Type B pancreatic cell (in vitro differentiated cells): ENCODE measurements around the gene PLCH2. TPM values are rescaled to one million over a fixed set of nuclear protein-coding genes. Genes with fewer than 3 reads are reported as not detected.

Experiments
- DNase-seq: peaks from one replicate; pipeline ENCODE4 v3.0.0; 2021; ENCODE audit warnings: mixed read lengths; ENCODE audit not compliant: unreplicated experiment; ENCODE audit errors: extremely low spot score
- H3K27ac Mint-ChIP-seq: 2 replicates; pipeline ENCODE4 v1.8.0; 2021; ENCODE audit warnings: mild to moderate bottlenecking, mixed read lengths
- H3K27me3 Mint-ChIP-seq: 2 replicates; pipeline ENCODE4 v1.8.0; 2021; ENCODE audit warnings: mixed read lengths
- H3K36me3 Mint-ChIP-seq: 2 replicates; pipeline ENCODE4 v1.8.0; 2021; ENCODE audit warnings: mixed read lengths
- H3K4me1 Mint-ChIP-seq: one replicate; pipeline ENCODE4 v1.8.0; 2021; ENCODE audit warnings: mixed read lengths; ENCODE audit not compliant: unreplicated experiment
- H3K4me3 Mint-ChIP-seq: 2 replicates; pipeline ENCODE4 v1.8.0; 2021; ENCODE audit warnings: mild to moderate bottlenecking, mixed read lengths
- H3K9me3 Mint-ChIP-seq: 2 replicates; pipeline ENCODE4 v1.8.0; 2021; ENCODE audit warnings: mixed read lengths
- total RNA-seq: library from RNA; stranded (reverse); gene quantifications from 2 replicates; pipeline ENCODE4 v1.2.1, GENCODE V29; 2021; ENCODE audit warnings: low replicate concordance
- TF ChIP-seq, protein P1 (sequence below): fragments of 200-600 bp; sonication (generic); conservative IDR thresholded peaks from 2 replicates; pipeline ENCODE4 v1.5.0; 2021; ENCODE audit warnings: antibody characterized with exemption, mild to moderate bottlenecking

The PLCH2 gene
- total RNA-seq, 1 donor from 2014 or later: 0.82 TPM

DNA sequence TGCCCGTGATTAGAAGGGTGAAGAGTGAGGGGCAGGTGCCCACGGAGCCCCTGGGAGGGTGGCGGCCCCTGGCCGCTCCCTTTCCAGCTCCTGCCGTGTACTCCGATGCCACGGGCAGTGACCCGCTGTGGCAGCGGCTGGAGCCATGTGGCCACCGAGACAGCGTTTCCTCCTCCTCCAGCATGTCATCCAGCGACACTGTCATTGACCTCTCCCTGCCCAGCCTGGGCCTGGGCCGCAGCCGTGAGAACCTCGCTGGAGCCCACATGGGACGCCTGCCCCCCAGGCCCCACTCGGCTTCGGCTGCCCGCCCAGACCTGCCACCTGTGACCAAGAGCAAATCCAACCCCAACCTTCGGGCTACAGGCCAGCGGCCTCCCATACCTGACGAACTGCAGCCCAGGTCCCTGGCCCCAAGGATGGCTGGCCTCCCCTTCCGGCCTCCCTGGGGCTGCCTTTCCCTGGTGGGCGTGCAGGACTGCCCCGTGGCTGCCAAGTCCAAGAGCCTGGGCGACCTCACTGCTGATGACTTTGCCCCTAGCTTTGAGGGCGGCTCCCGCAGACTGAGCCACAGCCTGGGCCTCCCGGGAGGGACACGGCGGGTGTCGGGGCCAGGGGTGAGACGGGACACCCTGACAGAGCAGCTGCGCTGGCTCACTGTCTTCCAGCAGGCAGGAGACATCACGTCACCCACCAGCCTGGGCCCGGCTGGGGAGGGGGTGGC, 28.3 kb downstream of the PLCH2 start:
- Mint-ChIP-seq H3K36me3 (no peaks in the 10 kb centered on the region), H3K27ac (no peak overlapping the region), H3K9me3 (no peaks in the 10 kb centered on the region), H3K4me1 (no peaks in the 10 kb centered on the region), H3K27me3 (no peaks in the 10 kb centered on the region), H3K4me3 (no peak overlapping the region)
- DNase-seq: no peak
- TF ChIP-seq, protein P1, sequence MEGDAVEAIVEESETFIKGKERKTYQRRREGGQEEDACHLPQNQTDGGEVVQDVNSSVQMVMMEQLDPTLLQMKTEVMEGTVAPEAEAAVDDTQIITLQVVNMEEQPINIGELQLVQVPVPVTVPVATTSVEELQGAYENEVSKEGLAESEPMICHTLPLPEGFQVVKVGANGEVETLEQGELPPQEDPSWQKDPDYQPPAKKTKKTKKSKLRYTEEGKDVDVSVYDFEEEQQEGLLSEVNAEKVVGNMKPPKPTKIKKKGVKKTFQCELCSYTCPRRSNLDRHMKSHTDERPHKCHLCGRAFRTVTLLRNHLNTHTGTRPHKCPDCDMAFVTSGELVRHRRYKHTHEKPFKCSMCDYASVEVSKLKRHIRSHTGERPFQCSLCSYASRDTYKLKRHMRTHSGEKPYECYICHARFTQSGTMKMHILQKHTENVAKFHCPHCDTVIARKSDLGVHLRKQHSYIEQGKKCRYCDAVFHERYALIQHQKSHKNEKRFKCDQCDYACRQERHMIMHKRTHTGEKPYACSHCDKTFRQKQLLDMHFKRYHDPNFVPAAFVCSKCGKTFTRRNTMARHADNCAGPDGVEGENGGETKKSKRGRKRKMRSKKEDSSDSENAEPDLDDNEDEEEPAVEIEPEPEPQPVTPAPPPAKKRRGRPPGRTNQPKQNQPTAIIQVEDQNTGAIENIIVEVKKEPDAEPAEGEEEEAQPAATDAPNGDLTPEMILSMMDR: no peak

DNA sequence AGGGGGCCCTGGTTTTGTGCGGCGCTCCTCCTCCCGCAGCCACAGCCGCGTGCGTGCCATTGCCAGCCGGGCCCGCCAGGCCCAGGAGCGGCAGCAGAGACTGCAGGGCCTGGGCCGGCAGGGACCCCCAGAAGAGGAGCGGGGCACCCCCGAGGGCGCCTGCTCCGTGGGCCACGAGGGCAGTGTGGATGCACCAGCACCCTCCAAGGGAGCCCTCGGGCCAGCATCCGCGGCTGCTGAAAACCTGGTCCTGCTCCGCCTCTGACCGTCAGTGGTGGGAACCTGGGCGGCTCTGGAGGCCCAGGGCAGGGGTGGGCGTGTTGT, 28.8 kb downstream of the PLCH2 start:
- DNase-seq: no peak
- no peak overlapping the region for H3K27ac Mint-ChIP-seq
- no peaks in the 10 kb centered on the region for H3K9me3 Mint-ChIP-seq
- H3K4me1 Mint-ChIP-seq: no peaks in the 10 kb centered on the region
- H3K36me3 Mint-ChIP-seq: no peaks in the 10 kb centered on the region
- no peaks in the 10 kb centered on the region for H3K27me3 Mint-ChIP-seq
- no peak overlapping the region for H3K4me3 Mint-ChIP-seq
- TF ChIP-seq, protein P1: no peak

DNA sequence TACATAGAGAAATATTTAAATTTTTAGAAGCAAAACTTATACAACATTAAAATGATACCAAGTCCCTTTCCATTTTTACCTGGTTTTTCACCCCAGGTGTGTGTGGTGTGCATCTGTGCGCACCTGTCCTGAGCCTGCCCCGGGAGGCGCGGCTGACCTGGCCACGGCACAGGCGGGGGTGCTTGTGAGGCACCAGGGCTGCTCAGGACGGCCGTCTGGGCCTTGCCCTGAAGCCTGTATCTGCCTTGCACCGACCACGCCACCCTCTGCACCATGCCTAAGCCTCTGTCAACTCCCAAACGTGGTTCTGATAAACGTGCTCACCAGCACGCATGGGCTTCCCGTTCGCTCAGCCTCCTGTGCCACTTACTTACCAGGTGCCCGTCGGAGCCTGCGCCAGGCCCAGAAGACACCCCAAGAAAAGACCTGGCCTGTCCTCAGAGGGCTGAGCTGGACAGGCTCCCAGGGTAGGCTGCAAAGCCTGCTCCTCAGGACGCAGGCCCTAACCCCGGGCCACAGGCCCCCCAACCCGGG, 29.4 kb downstream of the PLCH2 start:
- TF ChIP-seq, protein P1: no peak
- no peaks in the 10 kb centered on the region for H3K4me1 Mint-ChIP-seq
- H3K36me3 Mint-ChIP-seq: no peaks in the 10 kb centered on the region
- no peaks in the 10 kb centered on the region for H3K27me3 Mint-ChIP-seq
- no peak overlapping the region for H3K27ac Mint-ChIP-seq
- no peaks in the 10 kb centered on the region for H3K9me3 Mint-ChIP-seq
- no peak for DNase-seq
- no peak overlapping the region for H3K4me3 Mint-ChIP-seq

DNA sequence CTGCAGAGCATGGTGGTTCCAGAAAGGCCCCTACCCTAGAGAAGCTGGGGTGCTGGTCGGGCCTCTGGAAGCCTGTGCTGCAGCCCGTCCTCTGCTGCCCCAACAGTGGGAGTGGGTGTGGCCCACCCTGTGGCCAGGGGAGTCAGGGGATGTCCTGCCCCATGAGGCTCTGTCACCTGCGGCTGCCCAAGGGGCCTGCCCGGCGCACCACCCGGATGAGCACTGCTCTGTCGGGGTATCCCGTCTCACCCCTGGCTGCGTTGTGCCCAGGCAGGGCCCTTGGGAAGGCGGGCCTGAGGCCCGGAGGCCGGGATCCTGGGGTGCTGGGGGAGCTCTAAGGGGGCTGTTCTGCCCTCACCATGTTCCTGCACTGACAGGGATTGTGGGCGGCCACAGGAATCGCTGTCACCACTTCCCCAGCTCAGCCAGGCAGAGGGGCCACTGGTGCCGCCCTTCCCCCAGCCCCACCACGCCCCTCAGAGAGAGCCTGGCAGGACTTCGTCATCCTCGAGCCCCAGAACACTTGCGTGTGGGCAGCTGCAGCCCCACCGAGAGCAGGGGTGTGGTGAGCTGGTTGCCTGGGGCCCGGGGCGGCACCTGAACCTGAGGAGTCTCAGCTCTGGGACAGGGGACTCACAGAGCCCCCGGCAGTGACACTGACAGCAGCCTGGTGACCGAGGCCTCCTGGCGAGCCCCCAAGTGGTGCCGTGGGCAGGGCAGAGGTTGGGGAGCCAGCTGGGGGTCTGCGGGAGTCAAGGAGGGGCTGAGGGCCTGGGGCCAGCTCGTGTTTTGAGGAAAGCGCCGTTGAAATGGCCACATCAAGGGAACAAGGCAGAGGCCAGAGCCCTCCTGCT, 30.1 kb downstream of the PLCH2 start:
- Mint-ChIP-seq H3K27ac (no peak overlapping the region), H3K36me3 (no peaks in the 10 kb centered on the region), H3K27me3 (no peaks in the 10 kb centered on the region), H3K4me1 (no peaks in the 10 kb centered on the region), H3K4me3 (no peak overlapping the region), H3K9me3 (no peaks in the 10 kb centered on the region)
- no peak for DNase-seq
- TF ChIP-seq, protein P1: no peak

DNA sequence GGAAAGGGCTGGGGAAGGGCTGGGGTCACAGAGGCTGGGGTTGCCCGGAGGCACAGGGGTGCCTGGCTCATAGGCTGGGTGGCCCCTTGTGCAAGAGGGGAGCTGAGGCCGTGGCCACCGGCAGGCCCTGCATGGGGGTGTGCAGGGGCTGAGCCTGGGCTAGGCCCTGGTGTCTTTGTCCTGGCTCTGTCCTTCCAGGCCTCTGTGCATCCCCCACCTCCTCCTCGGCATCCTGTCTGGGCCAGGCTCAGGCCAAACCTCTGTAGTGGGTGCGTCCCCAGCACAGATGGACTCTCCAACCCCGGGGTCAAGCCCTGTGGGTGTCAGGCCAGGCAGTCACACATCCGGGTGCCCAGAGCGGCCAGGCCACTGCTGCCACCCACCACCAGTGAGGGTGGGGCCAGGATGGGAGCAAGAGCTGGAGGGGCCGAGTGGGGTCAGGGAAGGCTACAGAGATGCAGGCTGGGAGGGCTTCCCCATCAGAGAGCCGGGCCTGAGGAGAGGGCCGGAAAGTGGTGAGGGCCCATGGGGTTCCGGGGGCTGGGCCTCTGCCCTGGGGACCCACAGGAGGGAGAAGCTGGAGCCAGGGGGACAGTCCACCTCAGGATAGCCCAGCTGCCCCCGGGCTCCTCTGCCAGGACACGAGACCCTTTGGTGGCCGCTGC, 30.9 kb downstream of the PLCH2 start:
- no peak overlapping the region for H3K4me3 Mint-ChIP-seq
- no peaks in the 10 kb centered on the region for H3K9me3 Mint-ChIP-seq
- H3K27ac Mint-ChIP-seq: no peak overlapping the region
- H3K4me1 Mint-ChIP-seq: no peaks in the 10 kb centered on the region
- TF ChIP-seq, protein P1: no peak
- H3K27me3 Mint-ChIP-seq: no peaks in the 10 kb centered on the region
- H3K36me3 Mint-ChIP-seq: no peaks in the 10 kb centered on the region
- DNase-seq: no peak
